ENCODE results near the gene DLL4. TPM values are rescaled to one million over a fixed set of nuclear protein-coding genes. Genes with fewer than 3 reads are reported as not detected.

Gene DLL4
- total RNA-seq, 2 experiments from 2014 or later, result 0.15 to 0.19 TPM

DNA sequence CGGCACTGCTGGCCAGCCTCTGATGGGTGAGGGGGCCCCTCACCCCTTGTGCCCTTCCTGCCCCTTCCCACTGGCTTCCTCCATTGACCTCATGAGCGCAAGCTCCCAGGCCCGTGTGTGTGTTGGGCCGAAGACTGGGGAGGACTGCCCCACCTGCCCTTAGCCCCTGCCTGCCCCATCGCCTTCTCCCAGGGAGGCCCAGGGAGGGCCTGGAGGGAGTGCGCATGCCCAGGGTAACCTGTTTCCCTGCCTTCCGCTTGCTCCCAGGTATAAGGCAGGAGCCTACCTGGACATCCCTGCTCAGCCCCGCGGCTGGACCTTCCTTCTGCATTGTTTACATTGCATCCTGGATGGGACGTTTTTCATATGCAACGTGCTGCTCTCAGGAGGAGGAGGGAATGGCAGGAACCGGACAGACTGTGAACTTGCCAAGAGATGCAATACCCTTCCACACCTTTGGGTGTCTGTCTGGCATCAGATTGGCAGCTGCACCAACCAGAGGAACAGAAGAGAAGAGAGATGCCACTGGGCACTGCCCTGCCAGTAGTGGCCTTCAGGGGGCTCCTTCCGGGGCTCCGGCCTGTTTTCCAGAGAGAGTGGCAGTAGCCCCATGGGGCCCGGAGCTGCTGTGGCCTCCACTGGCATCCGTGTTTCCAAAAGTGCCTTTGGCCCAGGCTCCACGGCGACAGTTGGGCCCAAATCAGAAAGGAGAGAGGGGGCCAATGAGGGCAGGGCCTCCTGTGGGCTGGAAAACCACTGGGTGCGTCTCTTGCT is 8.8 kb downstream of the DLL4 start:
- no peak for DNase-seq (ENCODE audit: low spot score)
- peak overlapping the region; percentile 78; the same call in 1 of the 2 replicates for H2AFZ ChIP-seq (ENCODE audit: low read length)
- CTCF ChIA-PET (ENCODE audit: unreplicated experiment), result no interaction called here
- intact Hi-C loops (cut with micrococcal nuclease; ENCODE audit: unreplicated experiment), result no loop called here
- no peak overlapping the region for H3K4me3 ChIP-seq (ENCODE audit: low read depth, low read length, poor library complexity, severe bottlenecking)
- POLR2A ChIA-PET, result interaction anchor here (0.7 kb wide), 1 partner anchor 229 kb away, joined by 3 read pairs; no protein-coding TSS in a partner anchor
- peaks cover 45% of the 10 kb centered on the region for H3K4me1 ChIP-seq (ENCODE audit: insufficient read depth, low read length, poor library complexity, severe bottlenecking)
- no peaks in the 10 kb centered on the region for H3K9me3 ChIP-seq (ENCODE audit: low read length)
- no peak overlapping the region for H3K4me2 ChIP-seq (ENCODE audit: low read length)
- H3K9me2 ChIP-seq (ENCODE audit: insufficient read depth, low read length), result no peaks in the 10 kb centered on the region
- H3K79me2 ChIP-seq (ENCODE audit: insufficient read depth, low read depth, low read length), result no peaks in the 10 kb centered on the region
- BruUV-seq (replicated peaks), result no TSS peak
- H3K36me3 ChIP-seq (ENCODE audit: insufficient read depth, low read length), result no peaks in the 10 kb centered on the region
- H3K27ac ChIP-seq (ENCODE audit: low read depth, low read length, poor library complexity, severe bottlenecking), result no peak overlapping the region
- TF ChIP-seq, protein P1, sequence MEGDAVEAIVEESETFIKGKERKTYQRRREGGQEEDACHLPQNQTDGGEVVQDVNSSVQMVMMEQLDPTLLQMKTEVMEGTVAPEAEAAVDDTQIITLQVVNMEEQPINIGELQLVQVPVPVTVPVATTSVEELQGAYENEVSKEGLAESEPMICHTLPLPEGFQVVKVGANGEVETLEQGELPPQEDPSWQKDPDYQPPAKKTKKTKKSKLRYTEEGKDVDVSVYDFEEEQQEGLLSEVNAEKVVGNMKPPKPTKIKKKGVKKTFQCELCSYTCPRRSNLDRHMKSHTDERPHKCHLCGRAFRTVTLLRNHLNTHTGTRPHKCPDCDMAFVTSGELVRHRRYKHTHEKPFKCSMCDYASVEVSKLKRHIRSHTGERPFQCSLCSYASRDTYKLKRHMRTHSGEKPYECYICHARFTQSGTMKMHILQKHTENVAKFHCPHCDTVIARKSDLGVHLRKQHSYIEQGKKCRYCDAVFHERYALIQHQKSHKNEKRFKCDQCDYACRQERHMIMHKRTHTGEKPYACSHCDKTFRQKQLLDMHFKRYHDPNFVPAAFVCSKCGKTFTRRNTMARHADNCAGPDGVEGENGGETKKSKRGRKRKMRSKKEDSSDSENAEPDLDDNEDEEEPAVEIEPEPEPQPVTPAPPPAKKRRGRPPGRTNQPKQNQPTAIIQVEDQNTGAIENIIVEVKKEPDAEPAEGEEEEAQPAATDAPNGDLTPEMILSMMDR (conservative IDR thresholded peaks at IDR 0.05; ENCODE audit: low read length), result peak; percentile 45; the same call in 1 of the 2 replicates
- TF ChIP-seq EZH2phosphoT487 (IDR thresholded peaks at IDR 0.05; ENCODE audit: borderline replicate concordance, low read depth, low read length), result no peak
- H4K20me1 ChIP-seq (ENCODE audit: insufficient read depth, low read length), result no peaks in the 10 kb centered on the region

DNA sequence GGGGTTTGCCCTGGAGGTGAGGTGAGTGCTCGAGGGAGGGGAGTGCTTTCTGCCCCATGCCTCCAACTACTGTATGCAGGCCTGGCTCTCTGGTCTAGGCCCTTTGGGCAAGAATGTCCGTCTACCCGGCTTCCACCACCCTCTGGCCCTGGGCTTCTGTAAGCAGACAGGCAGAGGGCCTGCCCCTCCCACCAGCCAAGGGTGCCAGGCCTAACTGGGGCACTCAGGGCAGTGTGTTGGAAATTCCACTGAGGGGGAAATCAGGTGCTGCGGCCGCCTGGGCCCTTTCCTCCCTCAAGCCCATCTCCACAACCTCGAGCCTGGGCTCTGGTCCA is 9.4 kb downstream of the DLL4 start:
- TF ChIP-seq, protein P1 (conservative IDR thresholded peaks at IDR 0.05; ENCODE audit: low read length), result no peak
- TF ChIP-seq EZH2phosphoT487 (IDR thresholded peaks at IDR 0.05; ENCODE audit: borderline replicate concordance, low read depth, low read length), result no peak
- no TSS peak for BruUV-seq (replicated peaks)

GRCh38 chr15:40940296-40940801 is 11.2 kb downstream of the DLL4 start:
- H3K79me2 ChIP-seq (ENCODE audit: insufficient read depth, low read depth, low read length), result no peaks in the 10 kb centered on the region
- H3K9me3 ChIP-seq (ENCODE audit: low read length), result no peaks in the 10 kb centered on the region
- no peak for TF ChIP-seq EZH2phosphoT487 (IDR thresholded peaks at IDR 0.05; ENCODE audit: borderline replicate concordance, low read depth, low read length)
- TF ChIP-seq, protein P1 (conservative IDR thresholded peaks at IDR 0.05; ENCODE audit: low read length), result no peak
- ChIA-PET CTCF (ENCODE audit: unreplicated experiment) (interaction anchor here (1.0 to 1.8 kb wide), 2 partner anchors 9 to 10 kb away, joined by 3 to 9 read pairs; no protein-coding TSS in a partner anchor), POLR2A (interaction anchor here (0.6 to 3.6 kb wide), 4 partner anchors 11 to 148 kb away, joined by 3 to 36 read pairs (median 6); partner anchors contain the start of genes CHAC1 and DLL4)
- peak overlapping the region; percentile 84 for H3K4me2 ChIP-seq (ENCODE audit: low read length)
- no peaks in the 10 kb centered on the region for H4K20me1 ChIP-seq (ENCODE audit: insufficient read depth, low read length)
- intact Hi-C loops (cut with micrococcal nuclease; ENCODE audit: unreplicated experiment), result no loop called here
- H2AFZ ChIP-seq (ENCODE audit: low read length), result peak overlapping the region; percentile 84
- no peak for DNase-seq (ENCODE audit: low spot score)
- H3K9me2 ChIP-seq (ENCODE audit: insufficient read depth, low read length), result no peaks in the 10 kb centered on the region
- no TSS peak for BruUV-seq (replicated peaks)
- no peak overlapping the region for H3K4me3 ChIP-seq (ENCODE audit: low read depth, low read length, poor library complexity, severe bottlenecking)
- H3K27ac ChIP-seq (ENCODE audit: low read depth, low read length, poor library complexity, severe bottlenecking), result no peak overlapping the region
- no peaks in the 10 kb centered on the region for H3K36me3 ChIP-seq (ENCODE audit: insufficient read depth, low read length)
- H3K4me1 ChIP-seq (ENCODE audit: insufficient read depth, low read length, poor library complexity, severe bottlenecking), result peaks cover 43% of the 10 kb centered on the region

More for the DNA sequence above, 9.4 kb downstream of the DLL4 start:
- Histone ChIP-seq H2AFZ (ENCODE audit: low read length) (no peak overlapping the region), H3K79me2 (ENCODE audit: insufficient read depth, low read depth, low read length) (no peaks in the 10 kb centered on the region), H3K4me1 (ENCODE audit: insufficient read depth, low read length, poor library complexity, severe bottlenecking) (peaks cover 44% of the 10 kb centered on the region), H3K9me3 (ENCODE audit: low read length) (no peaks in the 10 kb centered on the region), H4K20me1 (ENCODE audit: insufficient read depth, low read length) (no peaks in the 10 kb centered on the region), H3K36me3 (ENCODE audit: insufficient read depth, low read length) (no peaks in the 10 kb centered on the region), H3K27ac (ENCODE audit: low read depth, low read length, poor library complexity, severe bottlenecking) (no peak overlapping the region), H3K4me2 (ENCODE audit: low read length) (no peak overlapping the region), H3K9me2 (ENCODE audit: insufficient read depth, low read length) (no peaks in the 10 kb centered on the region), H3K4me3 (ENCODE audit: low read depth, low read length, poor library complexity, severe bottlenecking) (no peak overlapping the region)
- ChIA-PET POLR2A (interaction anchor here (0.7 kb wide), 1 partner anchor 230 kb away, joined by 3 read pairs; no protein-coding TSS in a partner anchor), CTCF (ENCODE audit: unreplicated experiment) (no interaction called here)
- DNase-seq (ENCODE audit: low spot score), result no peak
- intact Hi-C loops (cut with micrococcal nuclease; ENCODE audit: unreplicated experiment), result no loop called here
